GM23338 (cell line): ENCODE measurements around the gene PPP1R13L. TPM values are rescaled to one million over a fixed set of nuclear protein-coding genes. Genes with fewer than 3 reads are reported as not detected.

Experiments
- ATAC-seq: fragments of 200-7000 bp; cut with Tn5 transposase; 3 replicates; pipeline ENCODE4 v1.9.1; 2020
- DNase-seq: peaks from one replicate; pipeline ENCODE4 v3.0.0-alpha.2; 2015; ENCODE audit warnings: low spot score
- H2AFZ ChIP-seq: fragments of 200-600 bp; sonication (generic); 2 replicates; pipeline ENCODE4 v1.8.0; 2016; ENCODE audit warnings: antibody characterized with exemption, mild to moderate bottlenecking, moderate library complexity
- H3F3A ChIP-seq: fragments of 200-600 bp; sonication (generic); replicated peaks from 2 replicates; pipeline ENCODE4 v1.8.0; 2017; ENCODE audit warnings: antibody characterized with exemption, mixed run types, low read depth
- H3K27ac ChIP-seq: fragments of 200-600 bp; sonication (generic); 2 replicates; pipeline ENCODE4 v1.6.1; 2016; ENCODE audit warnings: low read depth
- H3K27me3 ChIP-seq: fragments of 200-600 bp; sonication (generic); 2 replicates; pipeline ENCODE4 v1.8.0; 2016; ENCODE audit warnings: mild to moderate bottlenecking, mixed run types, moderate library complexity; ENCODE audit not compliant: insufficient read depth
- H3K36me3 ChIP-seq: fragments of 200-600 bp; sonication (generic); 2 replicates; pipeline ENCODE4 v1.8.0; 2016; ENCODE audit warnings: mild to moderate bottlenecking; ENCODE audit not compliant: insufficient read depth
- H3K4me1 ChIP-seq: fragments of 200-600 bp; sonication (generic); 2 replicates; pipeline ENCODE4 v1.8.0; 2016; ENCODE audit warnings: mild to moderate bottlenecking, moderate library complexity; ENCODE audit not compliant: insufficient read depth
- H3K4me2 ChIP-seq: fragments of 200-600 bp; sonication (generic); 2 replicates; pipeline ENCODE4 v1.7.1; 2017; ENCODE audit warnings: mixed run types
- H3K4me3 ChIP-seq: fragments of 200-600 bp; sonication (generic); 2 replicates; pipeline ENCODE4 v1.6.1; 2016; ENCODE audit warnings: mixed run types
- H3K79me2 ChIP-seq: fragments of 200-600 bp; sonication (generic); replicated peaks from 2 replicates; pipeline ENCODE4 v1.8.0; 2017; ENCODE audit warnings: mild to moderate bottlenecking; ENCODE audit not compliant: insufficient read depth
- H3K9me2 ChIP-seq: fragments of 200-600 bp; sonication (generic); 2 replicates; pipeline ENCODE4 v1.8.0; 2017; ENCODE audit not compliant: insufficient read depth
- H4K20me1 ChIP-seq: fragments of 200-600 bp; sonication (generic); replicated peaks from 2 replicates; pipeline ENCODE4 v1.8.0; 2017; ENCODE audit warnings: mild to moderate bottlenecking; ENCODE audit not compliant: insufficient read depth
- H3K27ac Mint-ChIP-seq: 2 replicates; pipeline ENCODE4 v1.8.0; 2020; ENCODE audit warnings: inconsistent platforms, mild to moderate bottlenecking, moderate library complexity, mixed read lengths
- H3K27me3 Mint-ChIP-seq: 3 replicates; pipeline ENCODE4 v1.8.0; 2022; ENCODE audit warnings: low read depth, mild to moderate bottlenecking, moderate library complexity, mixed read lengths, inconsistent platforms; ENCODE audit not compliant: insufficient read depth, poor library complexity
- H3K36me3 Mint-ChIP-seq: 3 replicates; pipeline ENCODE4 v1.8.0; 2021; ENCODE audit warnings: low read depth, mild to moderate bottlenecking, inconsistent platforms, moderate library complexity, mixed read lengths
- H3K4me1 Mint-ChIP-seq: 3 replicates; pipeline ENCODE4 v1.8.0; 2020; ENCODE audit warnings: mild to moderate bottlenecking, inconsistent platforms, mixed read lengths
- H3K4me3 Mint-ChIP-seq: 3 replicates; pipeline ENCODE4 v1.8.0; 2021; ENCODE audit warnings: moderate library complexity, mild to moderate bottlenecking, inconsistent platforms, mixed read lengths
- H3K9me3 Mint-ChIP-seq: 3 replicates; pipeline ENCODE4 v1.8.0; 2020; ENCODE audit warnings: moderate library complexity, mild to moderate bottlenecking, inconsistent platforms, mixed read lengths
- CREB1 ChIP-seq: fragments of 250-450 bp; sonication (Bioruptor Pico); IDR thresholded peaks from 2 replicates; pipeline ENCODE4 v1.5.0; 2020; ENCODE audit warnings: low read depth, mild to moderate bottlenecking, moderate library complexity
- CTCF ChIP-seq, 2 experiments: fragments of 200-600 bp in 1 of 2; sonication (generic) in 1 of 2; conservative IDR thresholded peaks; 2 replicates each; pipeline versions ENCODE4 v1.5.1 to v1.6.1; 2016 to 2017; ENCODE audit warnings: antibody characterized with exemption in 2 of 2, low read depth in 2 of 2, mild to moderate bottlenecking in 2 of 2, moderate library complexity in 1 of 2
- EZH2 ChIP-seq: fragments of 200-600 bp; sonication (generic); IDR thresholded peaks from one replicate; pipeline ENCODE4 v1.8.0; 2017; ENCODE audit warnings: antibody characterized with exemption, mild to moderate bottlenecking, low read depth; ENCODE audit not compliant: unreplicated experiment
- EZH2phosphoT487 ChIP-seq: fragments of 200-600 bp; sonication (generic); IDR thresholded peaks from one replicate; pipeline ENCODE4 v1.8.1; 2018; ENCODE audit warnings: antibody characterized with exemption; ENCODE audit not compliant: unreplicated experiment
- JUNB ChIP-seq: IDR thresholded peaks from one replicate; pipeline ENCODE4 v1.6.1; 2016; ENCODE audit warnings: antibody characterized with exemption; ENCODE audit not compliant: unreplicated experiment
- NANOG ChIP-seq: IDR thresholded peaks from 2 replicates; pipeline ENCODE4 v1.6.1; 2016; ENCODE audit warnings: antibody characterized with exemption, borderline replicate concordance
- POLR2AphosphoS5 ChIP-seq: IDR thresholded peaks from 2 replicates; pipeline ENCODE4 v1.6.1; 2016; ENCODE audit warnings: antibody characterized with exemption, low read depth
- REST ChIP-seq: IDR thresholded peaks from one replicate; pipeline ENCODE4 v1.6.1; 2018; ENCODE audit warnings: antibody characterized with exemption; ENCODE audit not compliant: unreplicated experiment
- STAT1 ChIP-seq: IDR thresholded peaks from one replicate; pipeline ENCODE4 v1.6.1; 2016; ENCODE audit warnings: antibody characterized with exemption; ENCODE audit not compliant: unreplicated experiment
- ZNF114 ChIP-seq: fragments of 250-450 bp; sonication (Bioruptor Pico); IDR thresholded peaks from 2 replicates; pipeline ENCODE4 v1.5.0; 2020; ENCODE audit warnings: mild to moderate bottlenecking, moderate library complexity
- ZNF331 ChIP-seq: fragments of 250-450 bp; sonication (Bioruptor Pico); IDR thresholded peaks from 2 replicates; pipeline ENCODE4 v1.5.0; 2020; ENCODE audit warnings: low read depth, mild to moderate bottlenecking, moderate library complexity
- polyA plus RNA-seq: library from polyadenylated mRNA; unstranded; fragments of >200 nt; fragmentation: Nextera tagmentation; extraction: Ambion mirVana; gene quantifications from 2 replicates; pipeline ENCODE4 v1.2.1, GENCODE V29; 2016
- total RNA-seq: library from RNA; depleted of rRNA; stranded (reverse); fragments of >200 nt; shearing (Covaris generic); gene quantifications from 2 replicates; pipeline ENCODE4 v1.2.3, GENCODE V29; 2014
- TF ChIP-seq, protein P1 (sequence below): fragments of 250-450 bp; sonication (Bioruptor Pico); IDR thresholded peaks from 2 replicates; pipeline ENCODE4 v1.5.0; 2020; ENCODE audit warnings: mild to moderate bottlenecking, moderate library complexity
- TF ChIP-seq, protein P2 (sequence below): IDR thresholded peaks from 2 replicates; pipeline ENCODE4 v1.6.1; 2016; ENCODE audit warnings: antibody characterized with exemption

Gene PPP1R13L
- total and polyA plus RNA-seq, 2 experiments from 2014 or later, result 9.6 to 15.5 TPM

DNA sequence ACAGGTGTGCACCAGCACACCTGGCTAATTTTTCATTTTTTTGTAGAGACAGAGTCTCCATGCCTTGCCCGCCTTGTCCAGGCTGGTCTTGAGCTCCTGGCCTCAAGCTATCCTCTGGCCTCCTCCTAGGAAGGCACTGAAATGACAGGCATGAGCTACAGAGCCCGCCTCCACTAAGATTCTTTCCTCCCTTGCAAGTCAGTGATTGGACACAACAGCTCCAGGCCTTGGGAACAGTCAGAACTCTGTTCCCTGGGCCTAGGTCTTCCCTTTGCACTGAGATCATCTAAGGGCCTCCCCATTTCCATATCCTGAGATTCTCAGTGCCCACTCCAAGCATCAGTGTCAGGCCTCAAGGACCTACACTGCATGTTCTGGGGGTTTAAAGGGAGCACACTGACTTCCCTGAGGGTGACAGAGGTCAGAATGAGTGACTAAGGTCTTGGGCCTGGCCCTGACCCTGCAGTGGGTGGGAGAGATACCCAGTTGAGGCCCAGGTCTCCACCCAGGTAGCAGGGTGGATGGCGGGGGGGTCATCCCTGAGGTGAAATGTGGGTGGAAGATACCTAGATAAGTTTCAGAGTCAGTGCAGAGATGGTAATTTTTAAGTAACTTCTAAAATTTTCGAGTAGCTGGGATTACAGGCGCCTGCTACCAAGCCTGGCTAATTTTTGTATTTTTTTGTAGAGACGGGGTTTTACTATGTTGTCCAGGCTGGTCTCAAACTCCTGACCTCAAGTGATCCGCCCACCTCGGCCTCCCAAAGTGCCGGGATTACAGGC lies 36.2 kb upstream of the PPP1R13L start:
- peak overlapping the region; percentile 69 for H3K4me3 Mint-ChIP-seq
- Histone ChIP-seq H3K4me2 (peak overlapping the region; percentile 84; the same call in 1 of the 2 replicates), H4K20me1 (no peaks in the 10 kb centered on the region), H3K79me2 (no peaks in the 10 kb centered on the region), H3K4me1 (peaks cover 25% of the 10 kb centered on the region), H3F3A (peaks cover 32% of the 10 kb centered on the region), H2AFZ (0 out of 2 replicates have a peak overlapping the region, but pooled peaks have one; percentile 96), H3K9me2 (no peaks in the 10 kb centered on the region), H3K27ac (no peak overlapping the region), H3K27me3 (peaks cover 29% of the 10 kb centered on the region), H3K36me3 (no peaks in the 10 kb centered on the region), H3K4me3 (no peak overlapping the region)
- no peaks in the 10 kb centered on the region; the same call in 2 of the 3 replicates for H3K36me3 Mint-ChIP-seq
- peaks cover 29% of the 10 kb centered on the region for H3K4me1 Mint-ChIP-seq
- TF ChIP-seq CREB1, result no peak
- TF ChIP-seq, protein P1, sequence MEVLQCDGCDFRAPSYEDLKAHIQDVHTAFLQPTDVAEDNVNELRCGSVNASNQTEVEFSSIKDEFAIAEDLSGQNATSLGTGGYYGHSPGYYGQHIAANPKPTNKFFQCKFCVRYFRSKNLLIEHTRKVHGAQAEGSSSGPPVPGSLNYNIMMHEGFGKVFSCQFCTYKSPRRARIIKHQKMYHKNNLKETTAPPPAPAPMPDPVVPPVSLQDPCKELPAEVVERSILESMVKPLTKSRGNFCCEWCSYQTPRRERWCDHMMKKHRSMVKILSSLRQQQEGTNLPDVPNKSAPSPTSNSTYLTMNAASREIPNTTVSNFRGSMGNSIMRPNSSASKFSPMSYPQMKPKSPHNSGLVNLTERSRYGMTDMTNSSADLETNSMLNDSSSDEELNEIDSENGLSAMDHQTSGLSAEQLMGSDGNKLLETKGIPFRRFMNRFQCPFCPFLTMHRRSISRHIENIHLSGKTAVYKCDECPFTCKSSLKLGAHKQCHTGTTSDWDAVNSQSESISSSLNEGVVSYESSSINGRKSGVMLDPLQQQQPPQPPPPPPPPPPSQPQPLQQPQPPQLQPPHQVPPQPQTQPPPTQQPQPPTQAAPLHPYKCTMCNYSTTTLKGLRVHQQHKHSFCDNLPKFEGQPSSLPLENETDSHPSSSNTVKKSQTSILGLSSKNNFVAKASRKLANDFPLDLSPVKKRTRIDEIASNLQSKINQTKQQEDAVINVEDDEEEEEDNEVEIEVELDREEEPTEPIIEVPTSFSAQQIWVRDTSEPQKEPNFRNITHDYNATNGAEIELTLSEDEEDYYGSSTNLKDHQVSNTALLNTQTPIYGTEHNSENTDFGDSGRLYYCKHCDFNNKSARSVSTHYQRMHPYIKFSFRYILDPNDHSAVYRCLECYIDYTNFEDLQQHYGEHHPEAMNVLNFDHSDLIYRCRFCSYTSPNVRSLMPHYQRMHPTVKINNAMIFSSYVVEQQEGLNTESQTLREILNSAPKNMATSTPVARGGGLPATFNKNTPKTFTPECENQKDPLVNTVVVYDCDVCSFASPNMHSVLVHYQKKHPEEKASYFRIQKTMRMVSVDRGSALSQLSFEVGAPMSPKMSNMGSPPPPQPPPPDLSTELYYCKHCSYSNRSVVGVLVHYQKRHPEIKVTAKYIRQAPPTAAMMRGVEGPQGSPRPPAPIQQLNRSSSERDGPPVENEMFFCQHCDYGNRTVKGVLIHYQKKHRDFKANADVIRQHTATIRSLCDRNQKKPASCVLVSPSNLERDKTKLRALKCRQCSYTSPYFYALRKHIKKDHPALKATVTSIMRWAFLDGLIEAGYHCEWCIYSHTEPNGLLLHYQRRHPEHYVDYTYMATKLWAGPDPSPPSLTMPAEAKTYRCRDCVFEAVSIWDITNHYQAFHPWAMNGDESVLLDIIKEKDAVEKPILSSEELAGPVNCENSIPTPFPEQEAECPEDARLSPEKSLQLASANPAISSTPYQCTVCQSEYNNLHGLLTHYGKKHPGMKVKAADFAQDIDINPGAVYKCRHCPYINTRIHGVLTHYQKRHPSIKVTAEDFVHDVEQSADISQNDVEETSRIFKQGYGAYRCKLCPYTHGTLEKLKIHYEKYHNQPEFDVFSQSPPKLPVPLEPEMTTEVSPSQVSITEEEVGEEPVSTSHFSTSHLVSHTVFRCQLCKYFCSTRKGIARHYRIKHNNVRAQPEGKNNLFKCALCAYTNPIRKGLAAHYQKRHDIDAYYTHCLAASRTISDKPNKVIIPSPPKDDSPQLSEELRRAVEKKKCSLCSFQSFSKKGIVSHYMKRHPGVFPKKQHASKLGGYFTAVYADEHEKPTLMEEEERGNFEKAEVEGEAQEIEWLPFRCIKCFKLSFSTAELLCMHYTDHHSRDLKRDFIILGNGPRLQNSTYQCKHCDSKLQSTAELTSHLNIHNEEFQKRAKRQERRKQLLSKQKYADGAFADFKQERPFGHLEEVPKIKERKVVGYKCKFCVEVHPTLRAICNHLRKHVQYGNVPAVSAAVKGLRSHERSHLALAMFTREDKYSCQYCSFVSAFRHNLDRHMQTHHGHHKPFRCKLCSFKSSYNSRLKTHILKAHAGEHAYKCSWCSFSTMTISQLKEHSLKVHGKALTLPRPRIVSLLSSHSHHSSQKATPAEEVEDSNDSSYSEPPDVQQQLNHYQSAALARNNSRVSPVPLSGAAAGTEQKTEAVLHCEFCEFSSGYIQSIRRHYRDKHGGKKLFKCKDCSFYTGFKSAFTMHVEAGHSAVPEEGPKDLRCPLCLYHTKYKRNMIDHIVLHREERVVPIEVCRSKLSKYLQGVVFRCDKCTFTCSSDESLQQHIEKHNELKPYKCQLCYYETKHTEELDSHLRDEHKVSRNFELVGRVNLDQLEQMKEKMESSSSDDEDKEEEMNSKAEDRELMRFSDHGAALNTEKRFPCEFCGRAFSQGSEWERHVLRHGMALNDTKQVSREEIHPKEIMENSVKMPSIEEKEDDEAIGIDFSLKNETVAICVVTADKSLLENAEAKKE (CRISPR knock-in tag), result no peak
- TF ChIP-seq CTCF (conservative IDR thresholded peaks at IDR 0.05; ENCODE audit: low read depth in 2 of 2), result no peak
- TF ChIP-seq, protein P2, sequence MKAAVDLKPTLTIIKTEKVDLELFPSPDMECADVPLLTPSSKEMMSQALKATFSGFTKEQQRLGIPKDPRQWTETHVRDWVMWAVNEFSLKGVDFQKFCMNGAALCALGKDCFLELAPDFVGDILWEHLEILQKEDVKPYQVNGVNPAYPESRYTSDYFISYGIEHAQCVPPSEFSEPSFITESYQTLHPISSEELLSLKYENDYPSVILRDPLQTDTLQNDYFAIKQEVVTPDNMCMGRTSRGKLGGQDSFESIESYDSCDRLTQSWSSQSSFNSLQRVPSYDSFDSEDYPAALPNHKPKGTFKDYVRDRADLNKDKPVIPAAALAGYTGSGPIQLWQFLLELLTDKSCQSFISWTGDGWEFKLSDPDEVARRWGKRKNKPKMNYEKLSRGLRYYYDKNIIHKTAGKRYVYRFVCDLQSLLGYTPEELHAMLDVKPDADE, result no peak
- TF ChIP-seq JUNB, result no peak
- TF ChIP-seq STAT1, result no peak
- no peak for TF ChIP-seq EZH2phosphoT487
- no peak for TF ChIP-seq REST
- no peak for TF ChIP-seq EZH2
- TF ChIP-seq NANOG, result no peak
- TF ChIP-seq ZNF114 (CRISPR knock-in tag), result no peak
- no peak for TF ChIP-seq POLR2AphosphoS5
- no peak for TF ChIP-seq ZNF331 (CRISPR knock-in tag)
- H3K27me3 Mint-ChIP-seq, result peaks cover 27% of the 10 kb centered on the region
- DNase-seq, result peak; percentile 49
- 0 out of 2 replicates have a peak overlapping the region, but pooled peaks have one; percentile 42 for H3K27ac Mint-ChIP-seq
- ATAC-seq, result no peak; the same call in 2 of the 3 replicates
- no peaks in the 10 kb centered on the region for H3K9me3 Mint-ChIP-seq
